HepG2 (cell line): ENCODE measurements around the gene PSMD9. TPM values are rescaled to one million over a fixed set of nuclear protein-coding genes. Genes with fewer than 3 reads are reported as not detected.

Experiments used
- EHMT2 ChIP-seq: fragments of 200-600 bp; sonication (generic); IDR thresholded peaks from 2 replicates; pipeline ENCODE4 v1.7.0; 2017; ENCODE audit warnings: antibody characterized with exemption, low read depth, low read length, borderline replicate concordance
- FOSL1 ChIP-seq: sonication (generic); formaldehyde crosslinking; IDR thresholded peaks from 2 replicates; pipeline ENCODE4 v1.9.0; 2021; ENCODE audit warnings: missing genetic modification reagents, borderline replicate concordance
- FOXK2 ChIP-seq: fragments of 450-650 bp; IDR thresholded peaks from 2 replicates; pipeline ENCODE4 v1.6.1; 2016
- HIVEP1 ChIP-seq: sonication (generic); formaldehyde crosslinking; IDR thresholded peaks from 2 replicates; pipeline ENCODE4 v1.4.0; 2020; ENCODE audit warnings: mild to moderate bottlenecking, missing genetic modification reagents
- NCOA1 ChIP-seq: sonication (generic); formaldehyde crosslinking; IDR thresholded peaks from 2 replicates; pipeline ENCODE4 v1.9.0; 2021; ENCODE audit warnings: missing genetic modification reagents
- PRPF4 ChIP-seq: fragments of 200-400 bp; formaldehyde crosslinking; IDR thresholded peaks from 2 replicates; pipeline ENCODE4 v1.6.1; 2016; ENCODE audit warnings: low read length, low read depth; ENCODE audit not compliant: poor library complexity, severe bottlenecking
- PTBP1 ChIP-seq: fragments of 200-400 bp; formaldehyde crosslinking; IDR thresholded peaks from 2 replicates; pipeline ENCODE4 v1.6.1; 2018; ENCODE audit warnings: low read length, low read depth; ENCODE audit not compliant: poor library complexity, severe bottlenecking
- RAD21 ChIP-seq: fragments of 450-650 bp; formaldehyde crosslinking; IDR thresholded peaks from 2 replicates; pipeline ENCODE4 v1.5.0; 2020; ENCODE audit warnings: mild to moderate bottlenecking
- RAD51 ChIP-seq: fragments of 450-650 bp; IDR thresholded peaks from 2 replicates; pipeline ENCODE4 v1.6.1; 2016; ENCODE audit warnings: borderline replicate concordance
- SIN3B ChIP-seq: fragments of 150-350 bp; IDR thresholded peaks from 2 replicates; pipeline ENCODE4 v1.6.1; 2014; ENCODE audit warnings: low read length
- SP2 ChIP-seq: sonication (generic); formaldehyde crosslinking; IDR thresholded peaks from 2 replicates; pipeline ENCODE4 v1.5.1; 2020; ENCODE audit warnings: mild to moderate bottlenecking, missing genetic modification reagents
- SRY ChIP-seq: sonication (generic); formaldehyde crosslinking; IDR thresholded peaks from 2 replicates; pipeline ENCODE4 v1.8.0; 2022; ENCODE audit warnings: mild to moderate bottlenecking, missing genetic modification reagents
- ZFAT ChIP-seq: sonication (generic); formaldehyde crosslinking; conservative IDR thresholded peaks from 2 replicates; pipeline ENCODE4 v1.8.1; 2023; ENCODE audit warnings: missing genetic modification reagents, inconsistent platforms
- ZNF121 ChIP-seq: sonication (generic); formaldehyde crosslinking; IDR thresholded peaks from 2 replicates; pipeline ENCODE4 v1.5.0; 2020; ENCODE audit warnings: mild to moderate bottlenecking, missing genetic modification reagents
- ZNF629 ChIP-seq: sonication (generic); formaldehyde crosslinking; conservative IDR thresholded peaks from 2 replicates; pipeline ENCODE4 v1.5.0; 2020; ENCODE audit warnings: missing genetic modification reagents
- polyA plus RNA-seq, 8 experiments: library from polyadenylated mRNA; depleted of rRNA in 3 of 8; stranded (reverse) in 7 of 8; unstranded in 1 of 8; fragments of >200 nt; fragmentation: Illumina TruSeq in 4 of 8; extraction: Trizol in 4 of 8; gene quantifications; 2 replicates each; pipeline versions ENCODE4 v1.2.1 to v1.2.3, GENCODE V29; 2011 to 2016; ENCODE audit warnings: low read depth in 4 of 8, missing spikeins in 1 of 8, mixed read lengths in 1 of 8; ENCODE audit not compliant: insufficient read depth in 1 of 8
- total RNA-seq, 5 experiments: library from RNA; depleted of rRNA; stranded (reverse); fragments of >200 nt; fragmentation: Illumina TruSeq; extraction: Trizol; gene quantifications; 2 replicates each; pipeline ENCODE4 v1.2.3, GENCODE V29; 2016; ENCODE audit warnings: low read depth in 1 of 5
- TF ChIP-seq, protein P1 (sequence below): sonication (generic); formaldehyde crosslinking; IDR thresholded peaks from 2 replicates; pipeline ENCODE4 v1.8.0; 2022; ENCODE audit warnings: mild to moderate bottlenecking, missing genetic modification reagents, moderate library complexity
- TF ChIP-seq, protein P2 (sequence below): sonication (generic); formaldehyde crosslinking; IDR thresholded peaks from 2 replicates; pipeline ENCODE4 v1.5.0; 2020; ENCODE audit warnings: missing genetic modification reagents, mild to moderate bottlenecking, borderline replicate concordance
- TF ChIP-seq, protein P3 (sequence below): sonication (generic); formaldehyde crosslinking; IDR thresholded peaks from 2 replicates; pipeline ENCODE4 v1.5.0; 2020; ENCODE audit warnings: mild to moderate bottlenecking, missing genetic modification reagents, moderate library complexity
- TF ChIP-seq, protein P4 (sequence below): sonication (generic); formaldehyde crosslinking; IDR thresholded peaks from 2 replicates; pipeline ENCODE4 v1.4.0; 2020; ENCODE audit warnings: missing genetic modification reagents, borderline replicate concordance
- TF ChIP-seq, protein P5 (sequence below): IDR thresholded peaks from 2 replicates; pipeline ENCODE4 v1.6.1; 2016; ENCODE audit warnings: low read depth, control low read depth
- TF ChIP-seq, protein P6 (sequence below): IDR thresholded peaks from 2 replicates; pipeline ENCODE4 v1.6.1; 2016; ENCODE audit warnings: mild to moderate bottlenecking

The PSMD9 gene
- total and polyA plus RNA-seq, 2 of the 13 experiments (the other 11 are each of a cell fraction or from before 2014, with no cell fraction given) = 41.4 to 61.1 TPM

DNA sequence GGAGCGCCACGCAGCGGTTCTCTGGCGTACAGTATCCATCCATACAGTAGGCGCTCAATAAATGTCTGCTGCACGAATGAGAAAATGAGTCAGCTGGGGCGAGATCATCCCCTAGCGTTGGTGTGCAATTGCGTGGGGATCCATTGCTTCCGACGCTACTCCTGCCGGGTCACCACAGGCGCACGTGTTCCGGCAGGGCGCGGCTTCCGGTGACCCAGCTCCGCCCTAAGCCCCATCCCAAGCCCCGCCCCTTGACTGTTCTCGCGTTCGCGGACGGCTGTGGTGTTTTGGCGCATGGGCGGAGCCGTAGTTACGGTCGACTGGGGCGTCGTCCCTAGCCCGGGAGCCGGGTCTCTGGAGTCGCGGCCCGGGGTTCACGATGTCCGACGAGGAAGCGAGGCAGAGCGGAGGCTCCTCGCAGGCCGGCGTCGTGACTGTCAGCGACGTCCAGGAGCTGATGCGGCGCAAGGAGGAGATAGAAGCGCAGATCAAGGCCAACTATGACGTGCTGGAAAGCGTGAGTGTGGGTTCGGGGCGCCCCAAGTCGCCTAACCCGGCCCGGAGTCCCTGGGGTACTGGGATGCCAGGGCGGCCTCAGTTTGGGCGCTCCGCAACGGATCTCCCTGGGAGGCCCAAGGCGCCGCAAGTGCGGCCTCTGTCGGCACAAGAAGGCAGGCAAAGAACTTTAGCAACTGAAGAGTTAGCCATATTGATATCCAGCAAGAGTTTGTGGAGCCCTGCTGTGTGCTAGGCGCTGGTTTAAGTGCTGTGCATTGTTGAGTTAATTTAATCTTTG lies at the start of gene PSMD9 (continued):
- TF ChIP-seq, protein P1, sequence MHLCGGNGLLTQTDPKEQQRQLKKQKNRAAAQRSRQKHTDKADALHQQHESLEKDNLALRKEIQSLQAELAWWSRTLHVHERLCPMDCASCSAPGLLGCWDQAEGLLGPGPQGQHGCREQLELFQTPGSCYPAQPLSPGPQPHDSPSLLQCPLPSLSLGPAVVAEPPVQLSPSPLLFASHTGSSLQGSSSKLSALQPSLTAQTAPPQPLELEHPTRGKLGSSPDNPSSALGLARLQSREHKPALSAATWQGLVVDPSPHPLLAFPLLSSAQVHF (CRISPR knock-in tag) = peak; percentile 82; the same call in 1 of the 2 replicates
- TF ChIP-seq FOXK2 (peak; percentile 78; the same call in 1 of the 2 replicates), RAD51 (peak; percentile 44; the same call in 1 of the 2 replicates), ZNF121 (CRISPR knock-in tag) (no peak; the same call in 1 of the 2 replicates), FOSL1 (CRISPR knock-in tag) (peak; percentile 63; the same call in 1 of the 2 replicates), NCOA1 (CRISPR knock-in tag) (peak; percentile 91; the same call in 1 of the 2 replicates), SP2 (peak; percentile 70), ZNF629 (CRISPR knock-in tag) (peak; percentile 67), PTBP1 (no peak), SRY (CRISPR knock-in tag) (peak; percentile 85; the same call in 1 of the 2 replicates), RAD21 (CRISPR knock-in tag) (peak; percentile 83), PRPF4 (no peak), HIVEP1 (CRISPR knock-in tag) (peak; percentile 90; the same call in 1 of the 2 replicates), SIN3B (no peak; the same call in 1 of the 2 replicates), ZFAT (CRISPR knock-in tag) (no peak), EHMT2 (no peak; the same call in 1 of the 2 replicates)
- TF ChIP-seq, protein P2, sequence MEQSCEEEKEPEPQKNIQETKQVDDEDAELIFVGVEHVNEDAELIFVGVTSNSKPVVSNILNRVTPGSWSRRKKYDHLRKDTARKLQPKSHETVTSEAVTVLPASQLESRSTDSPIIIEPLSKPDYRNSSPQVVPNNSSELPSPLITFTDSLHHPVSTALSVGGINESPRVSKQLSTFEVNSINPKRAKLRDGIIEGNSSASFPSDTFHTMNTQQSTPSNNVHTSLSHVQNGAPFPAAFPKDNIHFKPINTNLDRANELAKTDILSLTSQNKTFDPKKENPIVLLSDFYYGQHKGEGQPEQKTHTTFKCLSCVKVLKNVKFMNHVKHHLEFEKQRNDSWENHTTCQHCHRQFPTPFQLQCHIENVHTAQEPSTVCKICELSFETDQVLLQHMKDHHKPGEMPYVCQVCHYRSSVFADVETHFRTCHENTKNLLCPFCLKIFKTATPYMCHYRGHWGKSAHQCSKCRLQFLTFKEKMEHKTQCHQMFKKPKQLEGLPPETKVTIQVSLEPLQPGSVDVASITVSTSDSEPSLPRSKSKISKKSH (CRISPR knock-in tag) = peak; percentile 81; the same call in 1 of the 2 replicates
- TF ChIP-seq, protein P3, sequence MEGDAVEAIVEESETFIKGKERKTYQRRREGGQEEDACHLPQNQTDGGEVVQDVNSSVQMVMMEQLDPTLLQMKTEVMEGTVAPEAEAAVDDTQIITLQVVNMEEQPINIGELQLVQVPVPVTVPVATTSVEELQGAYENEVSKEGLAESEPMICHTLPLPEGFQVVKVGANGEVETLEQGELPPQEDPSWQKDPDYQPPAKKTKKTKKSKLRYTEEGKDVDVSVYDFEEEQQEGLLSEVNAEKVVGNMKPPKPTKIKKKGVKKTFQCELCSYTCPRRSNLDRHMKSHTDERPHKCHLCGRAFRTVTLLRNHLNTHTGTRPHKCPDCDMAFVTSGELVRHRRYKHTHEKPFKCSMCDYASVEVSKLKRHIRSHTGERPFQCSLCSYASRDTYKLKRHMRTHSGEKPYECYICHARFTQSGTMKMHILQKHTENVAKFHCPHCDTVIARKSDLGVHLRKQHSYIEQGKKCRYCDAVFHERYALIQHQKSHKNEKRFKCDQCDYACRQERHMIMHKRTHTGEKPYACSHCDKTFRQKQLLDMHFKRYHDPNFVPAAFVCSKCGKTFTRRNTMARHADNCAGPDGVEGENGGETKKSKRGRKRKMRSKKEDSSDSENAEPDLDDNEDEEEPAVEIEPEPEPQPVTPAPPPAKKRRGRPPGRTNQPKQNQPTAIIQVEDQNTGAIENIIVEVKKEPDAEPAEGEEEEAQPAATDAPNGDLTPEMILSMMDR (CRISPR knock-in tag) = peak; percentile 94
- TF ChIP-seq, protein P4, sequence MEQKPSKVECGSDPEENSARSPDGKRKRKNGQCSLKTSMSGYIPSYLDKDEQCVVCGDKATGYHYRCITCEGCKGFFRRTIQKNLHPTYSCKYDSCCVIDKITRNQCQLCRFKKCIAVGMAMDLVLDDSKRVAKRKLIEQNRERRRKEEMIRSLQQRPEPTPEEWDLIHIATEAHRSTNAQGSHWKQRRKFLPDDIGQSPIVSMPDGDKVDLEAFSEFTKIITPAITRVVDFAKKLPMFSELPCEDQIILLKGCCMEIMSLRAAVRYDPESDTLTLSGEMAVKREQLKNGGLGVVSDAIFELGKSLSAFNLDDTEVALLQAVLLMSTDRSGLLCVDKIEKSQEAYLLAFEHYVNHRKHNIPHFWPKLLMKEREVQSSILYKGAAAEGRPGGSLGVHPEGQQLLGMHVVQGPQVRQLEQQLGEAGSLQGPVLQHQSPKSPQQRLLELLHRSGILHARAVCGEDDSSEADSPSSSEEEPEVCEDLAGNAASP (CRISPR knock-in tag) = peak; percentile 71; the same call in 1 of the 2 replicates
- TF ChIP-seq, protein P5, sequence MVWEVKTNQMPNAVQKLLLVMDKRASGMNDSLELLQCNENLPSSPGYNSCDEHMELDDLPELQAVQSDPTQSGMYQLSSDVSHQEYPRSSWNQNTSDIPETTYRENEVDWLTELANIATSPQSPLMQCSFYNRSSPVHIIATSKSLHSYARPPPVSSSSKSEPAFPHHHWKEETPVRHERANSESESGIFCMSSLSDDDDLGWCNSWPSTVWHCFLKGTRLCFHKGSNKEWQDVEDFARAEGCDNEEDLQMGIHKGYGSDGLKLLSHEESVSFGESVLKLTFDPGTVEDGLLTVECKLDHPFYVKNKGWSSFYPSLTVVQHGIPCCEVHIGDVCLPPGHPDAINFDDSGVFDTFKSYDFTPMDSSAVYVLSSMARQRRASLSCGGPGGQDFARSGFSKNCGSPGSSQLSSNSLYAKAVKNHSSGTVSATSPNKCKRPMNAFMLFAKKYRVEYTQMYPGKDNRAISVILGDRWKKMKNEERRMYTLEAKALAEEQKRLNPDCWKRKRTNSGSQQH (CRISPR knock-in tag) = peak; percentile 84; the same call in 1 of the 2 replicates
- TF ChIP-seq, protein P6, sequence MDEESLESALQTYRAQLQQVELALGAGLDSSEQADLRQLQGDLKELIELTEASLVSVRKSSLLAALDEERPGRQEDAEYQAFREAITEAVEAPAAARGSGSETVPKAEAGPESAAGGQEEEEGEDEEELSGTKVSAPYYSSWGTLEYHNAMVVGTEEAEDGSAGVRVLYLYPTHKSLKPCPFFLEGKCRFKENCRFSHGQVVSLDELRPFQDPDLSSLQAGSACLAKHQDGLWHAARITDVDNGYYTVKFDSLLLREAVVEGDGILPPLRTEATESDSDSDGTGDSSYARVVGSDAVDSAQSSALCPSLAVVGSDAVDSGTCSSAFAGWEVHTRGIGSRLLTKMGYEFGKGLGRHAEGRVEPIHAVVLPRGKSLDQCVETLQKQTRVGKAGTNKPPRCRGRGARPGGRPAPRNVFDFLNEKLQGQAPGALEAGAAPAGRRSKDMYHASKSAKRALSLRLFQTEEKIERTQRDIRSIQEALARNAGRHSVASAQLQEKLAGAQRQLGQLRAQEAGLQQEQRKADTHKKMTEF (CRISPR knock-in tag) = peak; percentile 97
